ENCODE data around the gene NISCH.

Gene NISCH

DNA sequence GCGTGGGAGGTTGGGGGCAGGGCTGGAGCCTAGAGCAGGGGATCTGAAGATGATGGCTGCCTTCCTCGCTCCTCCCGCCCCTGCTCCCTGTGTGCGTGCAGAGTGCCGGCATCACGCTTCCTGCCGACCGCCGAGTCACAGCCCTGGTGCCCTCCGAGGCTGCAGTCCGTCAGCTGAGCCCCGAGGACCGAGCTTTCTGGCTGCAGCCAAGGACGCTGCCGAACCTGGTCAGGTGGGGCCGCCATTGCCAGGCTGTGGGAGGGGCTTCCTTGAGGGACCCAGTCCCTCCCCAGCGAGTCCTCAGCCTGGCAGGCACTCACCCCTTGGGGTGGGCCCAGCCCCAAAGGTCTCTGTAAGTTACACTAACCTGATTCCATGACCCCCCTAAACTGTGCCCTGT, 57.3 kb downstream of the NISCH start:
- DNase-seq (ENCODE audit: low spot score), result no peak

DNA sequence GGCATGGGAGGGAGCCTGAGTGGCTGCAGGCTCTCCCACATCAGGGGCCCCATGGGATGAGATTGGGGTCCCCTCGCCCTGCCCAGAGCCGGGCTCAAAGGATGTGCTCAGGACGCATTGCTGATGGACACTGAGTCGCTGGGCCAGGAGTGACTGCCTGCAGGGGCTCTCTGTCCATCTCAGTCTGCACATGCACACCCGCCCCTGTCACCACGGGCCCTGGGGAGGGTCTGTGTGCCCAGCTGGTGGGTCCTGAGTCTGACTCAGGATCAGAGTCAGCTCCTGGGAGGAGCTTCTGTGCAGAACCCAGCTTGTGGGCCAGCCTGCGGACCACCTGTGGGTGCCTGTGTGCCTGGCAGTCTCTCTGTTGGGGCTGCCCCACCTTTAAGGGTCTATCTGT, 57.9 kb downstream of the NISCH start:
- no peak for DNase-seq (ENCODE audit: low spot score)

DNA sequence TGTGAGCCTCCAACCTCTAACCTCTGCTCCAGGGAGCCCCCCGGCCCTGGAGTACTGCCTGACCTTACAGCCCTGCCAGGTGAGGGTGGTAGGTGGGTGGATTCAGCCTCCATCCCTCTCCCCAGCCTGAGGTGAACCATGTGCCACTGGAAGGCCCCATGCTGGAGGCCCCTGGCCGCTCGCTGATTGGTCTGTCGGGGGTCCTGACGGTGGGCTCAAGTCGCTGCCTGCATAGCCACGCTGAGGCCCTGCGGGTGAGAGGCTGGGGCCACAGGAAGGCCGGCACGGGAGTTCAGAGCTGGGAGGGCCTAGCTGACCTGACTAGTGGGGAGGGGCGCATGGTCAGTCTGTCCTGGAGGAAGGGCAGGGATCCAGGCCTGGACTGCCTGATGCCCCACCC, 59.2 kb downstream of the NISCH start:
- DNase-seq (ENCODE audit: low spot score), result no peak

DNA sequence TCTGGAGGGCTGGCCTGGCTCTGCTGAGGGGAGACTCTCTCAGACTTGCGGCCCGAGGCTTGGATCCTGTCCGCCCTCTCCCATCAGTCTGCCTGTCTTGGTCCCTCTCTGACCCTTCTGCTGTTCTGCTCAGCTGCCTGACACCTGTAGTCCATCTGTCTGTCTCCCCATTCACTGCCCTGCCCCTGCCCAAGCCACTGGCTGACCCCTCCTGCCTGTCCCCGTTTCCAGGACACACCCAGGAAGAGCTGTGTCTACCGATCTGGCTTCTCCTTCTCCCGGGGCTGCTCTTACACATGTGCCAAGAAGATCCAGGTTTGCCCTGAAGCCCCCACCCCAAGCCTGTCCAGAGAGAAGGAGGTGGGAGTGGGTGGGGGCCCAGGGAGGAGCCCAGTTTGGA, 59.8 kb downstream of the NISCH start:
- no peak for DNase-seq (ENCODE audit: low spot score)

DNA sequence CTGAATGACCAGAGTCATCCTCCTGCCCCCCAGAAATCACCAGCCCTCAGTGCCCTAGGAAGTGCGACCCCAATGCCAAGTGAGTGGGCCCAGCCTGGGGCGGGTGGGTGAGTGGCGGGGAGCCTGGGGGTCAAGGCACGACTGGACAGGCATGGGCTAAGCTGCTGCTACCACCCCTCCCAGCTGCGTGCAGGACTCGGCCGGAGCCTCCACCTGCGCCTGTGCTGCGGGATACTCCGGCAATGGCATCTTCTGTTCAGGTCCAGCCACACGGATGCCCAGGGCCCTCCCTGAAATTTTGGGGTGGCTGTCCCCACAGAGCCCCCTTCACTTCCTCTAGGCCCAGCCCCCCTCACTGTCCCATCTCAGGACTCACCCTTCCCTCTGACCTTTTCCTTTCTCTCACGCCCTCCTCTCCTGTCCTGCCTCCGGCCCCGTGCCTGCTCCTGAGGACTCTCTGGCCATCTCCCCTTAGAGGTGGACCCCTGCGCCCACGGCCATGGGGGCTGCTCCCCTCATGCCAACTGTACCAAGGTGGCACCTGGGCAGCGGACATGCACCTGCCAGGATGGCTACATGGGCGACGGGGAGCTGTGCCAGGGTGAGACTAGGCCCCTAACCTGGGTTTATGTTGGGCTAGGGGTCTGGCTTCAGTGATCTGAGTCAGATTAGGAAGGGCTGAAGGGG, 61.2 kb downstream of the NISCH start:
- DNase-seq (ENCODE audit: low spot score), result no peak

DNA sequence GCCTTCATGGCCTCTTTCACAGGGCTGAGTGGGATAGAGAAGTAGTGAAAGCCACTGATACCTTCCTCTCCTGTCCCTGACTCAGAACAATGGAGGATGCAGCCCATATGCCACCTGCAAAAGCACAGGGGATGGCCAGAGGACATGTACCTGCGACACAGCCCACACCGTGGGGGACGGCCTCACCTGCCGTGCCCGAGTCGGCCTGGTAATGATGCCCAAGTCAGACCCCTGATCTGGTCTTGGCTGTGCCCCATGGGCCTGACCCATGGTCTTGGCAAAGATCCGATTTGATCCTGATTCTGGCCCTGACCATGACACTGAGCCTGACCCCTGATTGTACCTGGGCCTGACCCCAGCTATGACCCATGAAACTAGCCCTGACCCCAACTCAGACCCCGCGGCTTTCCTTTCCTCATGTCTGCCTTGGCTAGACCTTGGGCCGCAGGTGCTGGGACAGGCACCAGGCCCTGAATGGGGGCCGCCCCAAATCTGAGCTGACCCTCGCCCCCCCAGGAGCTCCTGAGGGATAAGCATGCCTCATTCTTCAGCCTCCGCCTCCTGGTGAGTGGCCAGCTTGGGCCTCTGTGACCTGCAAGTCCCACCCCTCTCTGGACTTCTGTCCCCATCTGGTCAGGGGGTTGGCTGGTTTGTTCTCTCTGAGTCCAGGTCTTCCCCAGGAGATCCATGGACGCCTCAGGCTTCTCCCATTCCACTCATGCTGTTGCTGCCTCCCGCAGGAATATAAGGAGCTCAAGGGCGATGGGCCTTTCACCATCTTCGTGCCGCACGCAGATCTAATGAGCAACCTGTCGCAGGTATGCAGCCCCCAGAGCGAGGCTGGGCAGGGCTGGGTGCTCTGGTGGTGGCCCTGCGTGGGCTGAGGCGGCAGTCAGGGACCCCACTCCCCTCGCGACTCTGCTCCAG, 62.7 kb downstream of the NISCH start:
- DNase-seq (ENCODE audit: low spot score), result no peak

- DNase-seq (ENCODE audit: low spot score), result no peak
These were observed 63.5 kb downstream of the NISCH start for GRCh38 chr3:52518723-52519444.

DNA sequence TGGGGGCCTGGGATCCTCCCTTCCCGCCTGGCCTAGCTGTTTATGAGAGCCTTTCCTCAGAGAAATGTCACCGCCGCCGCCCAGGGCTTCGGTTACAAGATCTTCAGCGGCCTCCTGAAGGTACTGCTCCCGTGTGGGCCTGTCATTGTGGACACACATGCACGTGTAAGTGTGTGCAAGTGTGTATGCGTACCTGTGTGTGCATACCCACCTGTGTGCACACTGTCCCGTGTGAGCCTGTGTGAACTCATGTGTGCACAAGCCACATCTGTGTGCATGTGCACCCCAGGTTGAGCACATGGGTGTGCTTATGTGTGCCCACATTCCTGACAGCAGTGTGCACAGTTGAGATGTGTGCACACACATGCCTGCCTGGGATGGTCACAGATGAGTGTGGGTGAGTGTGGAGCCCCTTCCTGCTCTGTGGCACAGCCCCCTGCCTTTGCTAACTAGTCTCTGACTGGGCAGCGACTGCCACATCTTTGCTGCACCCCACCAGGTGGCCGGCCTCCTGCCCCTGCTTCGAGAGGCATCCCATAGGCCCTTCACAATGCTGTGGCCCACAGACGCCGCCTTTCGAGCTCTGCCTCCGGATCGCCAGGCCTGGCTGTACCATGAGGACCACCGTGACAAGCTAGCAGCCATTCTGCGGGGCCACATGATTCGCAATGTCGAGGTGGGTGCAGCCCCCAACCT, 64.2 kb downstream of the NISCH start:
- no peak for DNase-seq (ENCODE audit: low spot score)

DNA sequence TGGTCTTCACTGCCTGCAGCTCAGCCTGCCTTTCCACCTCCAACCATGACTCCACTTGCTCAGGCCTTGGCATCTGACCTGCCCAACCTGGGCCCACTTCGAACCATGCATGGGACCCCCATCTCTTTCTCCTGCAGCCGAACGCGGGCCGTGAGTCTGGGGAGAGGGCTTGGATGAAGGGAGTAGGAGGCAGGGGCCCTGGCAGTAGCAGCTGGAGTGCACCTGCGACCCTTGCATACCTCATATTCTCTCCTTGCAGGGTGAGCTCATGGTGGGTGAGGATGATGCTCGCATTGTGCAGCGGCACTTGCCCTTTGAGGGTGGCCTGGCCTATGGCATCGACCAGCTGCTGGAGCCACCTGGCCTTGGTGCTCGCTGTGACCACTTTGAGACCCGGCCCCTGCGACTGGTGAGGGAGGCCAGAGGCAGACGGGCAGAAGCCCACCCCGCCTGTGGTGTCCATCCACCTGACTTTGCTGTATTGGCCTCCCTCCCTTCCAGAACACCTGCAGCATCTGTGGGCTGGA, 64.8 kb downstream of the NISCH start:
- DNase-seq (ENCODE audit: low spot score), result no peak

GRCh38 chr3:52520716-52521487, 65.5 kb downstream of the NISCH start:
- no peak for DNase-seq (ENCODE audit: low spot score)

DNA sequence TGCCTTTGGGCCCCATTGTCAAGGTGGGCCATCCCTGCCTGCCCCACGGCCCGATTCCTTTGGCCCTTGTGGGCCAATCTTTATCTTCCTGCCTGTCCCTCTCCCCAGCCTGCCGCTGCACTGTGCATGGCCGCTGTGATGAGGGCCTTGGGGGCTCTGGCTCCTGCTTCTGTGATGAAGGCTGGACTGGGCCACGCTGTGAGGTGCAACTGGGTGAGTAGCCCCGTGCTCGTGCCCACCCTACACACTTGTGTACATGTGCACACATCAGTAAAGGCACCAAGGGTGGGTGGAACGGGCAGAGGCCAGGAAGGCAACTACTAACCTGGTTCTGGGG, 66.1 kb downstream of the NISCH start:
- no peak for DNase-seq (ENCODE audit: low spot score)

DNA sequence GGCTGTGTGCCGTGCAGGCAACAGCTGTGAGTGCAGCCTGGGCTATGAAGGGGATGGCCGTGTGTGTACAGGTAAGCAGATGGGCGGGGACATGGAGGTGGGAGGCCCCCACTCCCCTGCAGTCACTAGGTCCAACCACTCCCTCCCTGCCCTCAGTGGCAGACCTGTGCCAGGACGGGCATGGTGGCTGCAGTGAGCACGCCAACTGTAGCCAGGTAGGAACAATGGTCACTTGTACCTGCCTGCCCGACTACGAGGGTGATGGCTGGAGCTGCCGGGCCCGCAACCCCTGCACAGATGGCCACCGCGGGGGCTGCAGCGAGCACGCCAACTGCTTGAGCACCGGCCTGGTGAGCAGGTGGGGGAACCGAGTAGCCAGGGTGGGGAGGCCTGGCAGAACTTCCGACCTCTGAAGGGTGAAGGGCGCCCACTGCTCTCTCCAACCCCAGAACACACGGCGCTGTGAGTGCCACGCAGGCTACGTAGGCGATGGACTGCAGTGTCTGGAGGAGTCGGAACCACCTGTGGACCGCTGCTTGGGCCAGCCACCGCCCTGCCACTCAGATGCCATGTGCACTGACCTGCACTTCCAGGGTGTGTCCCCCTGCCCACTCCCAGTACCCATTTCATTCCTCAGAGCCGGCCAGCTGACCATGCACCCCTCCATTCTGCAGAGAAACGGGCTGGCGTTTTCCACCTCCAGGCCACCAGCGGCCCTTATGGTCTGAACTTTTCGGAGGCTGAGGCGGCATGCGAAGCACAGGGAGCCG, 66.7 kb downstream of the NISCH start:
- no peak for DNase-seq (ENCODE audit: low spot score)

DNA sequence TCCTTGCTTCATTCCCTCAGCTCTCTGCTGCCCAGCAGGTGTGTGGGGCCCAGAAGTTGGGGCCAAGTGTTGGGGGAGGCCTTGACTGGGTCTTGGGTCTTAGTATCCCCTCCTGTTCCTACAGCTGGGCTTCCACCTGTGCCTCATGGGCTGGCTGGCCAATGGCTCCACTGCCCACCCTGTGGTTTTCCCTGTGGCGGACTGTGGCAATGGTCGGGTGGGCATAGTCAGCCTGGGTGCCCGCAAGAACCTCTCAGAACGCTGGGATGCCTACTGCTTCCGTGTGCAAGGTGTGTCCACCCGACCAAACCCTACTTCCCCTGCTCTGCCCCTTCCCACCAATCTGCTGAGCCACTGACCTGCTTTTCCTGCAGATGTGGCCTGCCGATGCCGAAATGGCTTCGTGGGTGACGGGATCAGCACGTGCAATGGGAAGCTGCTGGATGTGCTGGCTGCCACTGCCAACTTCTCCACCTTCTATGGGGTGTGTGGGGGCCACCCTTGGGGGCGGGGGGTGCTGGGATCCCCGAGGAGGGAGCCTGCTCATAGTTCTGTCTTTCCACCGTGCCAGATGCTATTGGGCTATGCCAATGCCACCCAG, 67.3 kb downstream of the NISCH start:
- no peak for DNase-seq (ENCODE audit: low spot score)

DNA sequence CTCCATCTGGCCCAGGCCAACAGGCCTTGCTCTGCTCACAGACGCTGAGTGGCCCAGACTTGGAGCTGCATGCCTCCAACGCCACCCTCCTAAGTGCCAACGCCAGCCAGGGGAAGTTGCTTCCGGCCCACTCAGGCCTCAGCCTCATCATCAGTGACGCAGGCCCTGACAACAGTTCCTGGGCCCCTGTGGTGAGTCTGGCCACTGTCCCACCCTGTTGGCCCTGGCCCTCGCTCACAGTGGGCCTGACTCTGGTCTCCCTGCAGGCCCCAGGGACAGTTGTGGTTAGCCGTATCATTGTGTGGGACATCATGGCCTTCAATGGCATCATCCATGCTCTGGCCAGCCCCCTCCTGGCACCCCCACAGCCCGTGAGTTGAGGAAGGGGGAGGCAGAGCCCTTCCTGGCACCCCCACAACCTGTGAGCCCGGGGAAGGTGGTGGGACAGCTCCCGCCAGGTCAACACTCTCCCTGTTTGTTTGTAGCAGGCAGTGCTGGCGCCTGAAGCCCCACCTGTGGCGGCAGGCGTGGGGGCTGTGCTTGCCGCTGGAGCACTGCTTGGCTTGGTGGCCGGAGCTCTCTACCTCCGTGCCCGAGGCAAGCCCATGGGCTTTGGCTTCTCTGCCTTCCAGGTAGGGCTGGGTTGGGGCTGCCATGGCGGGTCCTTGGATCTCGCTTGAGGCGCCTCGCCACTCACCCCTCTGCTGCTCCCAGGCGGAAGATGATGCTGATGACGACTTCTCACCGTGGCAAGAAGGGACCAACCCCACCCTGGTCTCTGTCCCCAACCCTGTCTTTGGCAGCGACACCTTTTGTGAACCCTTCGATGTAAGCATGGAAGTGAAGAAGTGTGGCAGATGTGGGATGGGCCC, 68.2 kb downstream of the NISCH start:
- no peak for DNase-seq (ENCODE audit: low spot score)

DNA sequence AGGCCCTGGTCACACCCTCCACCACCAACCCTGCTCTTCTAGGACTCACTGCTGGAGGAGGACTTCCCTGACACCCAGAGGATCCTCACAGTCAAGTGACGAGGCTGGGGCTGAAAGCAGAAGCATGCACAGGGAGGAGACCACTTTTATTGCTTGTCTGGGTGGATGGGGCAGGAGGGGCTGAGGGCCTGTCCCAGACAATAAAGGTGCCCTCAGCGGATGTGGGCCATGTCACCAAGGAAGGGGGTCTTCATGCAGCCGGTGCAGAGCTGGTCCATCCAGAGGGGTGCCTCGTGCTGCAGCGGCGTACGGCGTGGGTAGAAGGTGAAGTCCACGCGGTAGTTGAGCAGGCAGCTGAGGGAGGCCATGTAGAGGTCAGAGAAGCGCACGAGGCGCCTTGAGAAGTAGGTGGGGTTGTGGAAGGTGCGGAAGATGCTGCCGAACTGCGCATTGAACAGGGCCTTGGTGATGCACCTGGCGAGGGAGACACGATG, 68.9 kb downstream of the NISCH start:
- no peak for DNase-seq (ENCODE audit: low spot score)

DNA sequence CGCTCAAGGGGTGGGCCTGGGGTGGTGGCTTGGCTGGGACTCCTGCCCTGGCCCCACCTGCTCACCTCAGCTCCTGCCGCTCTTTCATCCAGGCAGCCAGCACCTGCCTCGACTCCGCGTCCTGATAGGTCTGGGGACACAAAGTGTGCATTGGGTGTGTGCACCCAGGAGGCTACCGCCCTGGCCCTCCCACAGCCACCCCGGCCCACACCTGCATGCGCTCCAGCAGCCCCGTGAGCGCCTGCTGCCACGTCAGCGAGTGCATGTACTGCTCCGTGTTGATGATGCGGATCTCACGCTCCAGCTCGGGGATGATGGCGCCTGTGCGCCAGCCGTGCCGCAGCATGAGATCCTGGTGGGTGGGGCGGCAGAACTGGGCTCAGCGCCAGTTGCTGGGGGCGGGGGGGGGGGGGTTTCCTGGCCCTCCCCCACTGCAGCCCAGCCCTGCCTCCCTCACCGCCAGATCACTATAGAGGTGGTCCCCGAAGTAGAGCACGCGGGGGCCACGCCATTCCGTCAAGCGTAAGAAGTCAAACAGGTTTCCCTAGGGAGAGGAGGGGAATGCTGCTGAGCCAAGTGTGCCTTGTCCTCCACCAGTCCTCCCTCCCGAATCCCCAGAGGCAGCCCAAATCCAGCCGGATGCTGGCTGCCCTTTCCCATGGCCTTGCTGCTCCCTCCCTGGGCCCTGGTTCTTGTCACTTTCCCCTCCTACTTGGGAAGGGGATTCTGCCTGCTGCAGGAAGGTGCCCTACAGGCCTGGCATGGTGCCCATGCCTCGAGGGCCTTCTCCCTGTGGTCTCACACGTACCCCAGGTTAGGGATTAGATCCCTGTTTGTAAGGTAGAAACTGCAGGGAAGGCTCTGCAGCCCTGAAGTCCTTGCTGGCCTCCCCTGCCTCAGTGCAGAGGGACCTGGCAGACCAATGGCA, 69.6 kb downstream of the NISCH start:
- no peak for DNase-seq (ENCODE audit: low spot score)

- DNase-seq (ENCODE audit: low spot score), result no peak
These were observed 70.5 kb downstream of the NISCH start for GRCh38 chr3:52525680-52526561.
